Stimulated activated CD8-positive, alpha-beta memory T cell treated with anti-CD3 and anti-CD28 coated beads, Interleukin-15, amount 100 ng/mL, for 1 hour (primary cell): Measurements from ENCODE around the gene FBH1.
A peak's percentile ranks its signal among the peaks of the same experiment; 100 is the strongest.
"Not testable (repeated sequence)": the region's sequence is repeated elsewhere in the genome, so short reads cannot be mapped to it uniquely, and the experiment has no call there.

Experiments
- DNase-seq: peaks from one replicate; pipeline ENCODE4 v3.0.0-alpha.2; 2020; ENCODE audit warnings: low read depth

The FBH1 gene

DNA sequence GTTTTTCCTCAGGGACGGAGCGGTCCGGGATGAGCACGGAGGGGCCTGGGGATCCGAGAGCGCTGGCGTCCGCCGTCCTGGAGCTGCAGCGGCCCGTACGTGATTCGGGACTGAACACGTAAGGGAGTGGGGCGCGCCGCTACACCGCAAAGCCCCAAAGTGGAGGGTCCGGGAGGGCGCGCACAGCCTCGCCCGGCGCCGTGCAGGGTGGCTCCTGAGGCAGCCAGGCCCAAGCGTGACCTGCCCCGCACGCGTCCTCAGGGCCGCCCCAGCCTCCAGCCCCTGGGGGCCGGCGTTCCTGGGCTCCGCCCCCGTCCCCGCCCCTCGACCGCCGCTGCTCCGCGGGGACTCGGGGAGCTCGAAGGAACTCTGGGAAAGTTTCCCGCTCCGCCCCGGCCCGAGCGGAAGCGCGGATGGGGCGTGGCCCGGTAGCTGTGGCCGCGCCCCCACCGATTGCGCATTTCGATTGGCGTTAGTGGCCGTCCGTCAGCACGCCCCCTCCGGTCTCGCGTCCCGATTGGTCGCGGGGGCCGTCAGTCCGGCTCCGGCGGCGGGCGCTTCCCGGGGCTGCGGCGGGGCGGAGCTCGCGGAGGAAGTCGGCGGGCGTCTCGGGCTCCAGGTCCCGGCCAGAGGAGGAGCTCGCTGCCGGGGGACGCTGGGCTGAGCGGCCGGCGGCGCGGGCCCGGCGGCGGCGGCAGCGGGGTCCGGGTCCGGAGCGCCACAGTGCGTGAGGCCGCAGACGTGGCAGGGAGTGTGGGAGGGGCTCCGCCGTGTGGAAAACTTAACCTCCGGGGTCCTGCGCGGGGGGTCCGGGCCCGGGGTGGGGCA lies at the start of gene FBH1, which contains the start of gene ANKRD16:
TSS of gene FBH1 (plus strand) at position 620 of the 828 bp plus-strand sequence. CDS start at position 723, 103 bp downstream.
TSS of gene ANKRD16 (minus strand) at position 270 of the 828 bp plus-strand sequence. CDS start 539 bp downstream, outside the sequence.
- peak; percentile 93 for DNase-seq

DNA sequence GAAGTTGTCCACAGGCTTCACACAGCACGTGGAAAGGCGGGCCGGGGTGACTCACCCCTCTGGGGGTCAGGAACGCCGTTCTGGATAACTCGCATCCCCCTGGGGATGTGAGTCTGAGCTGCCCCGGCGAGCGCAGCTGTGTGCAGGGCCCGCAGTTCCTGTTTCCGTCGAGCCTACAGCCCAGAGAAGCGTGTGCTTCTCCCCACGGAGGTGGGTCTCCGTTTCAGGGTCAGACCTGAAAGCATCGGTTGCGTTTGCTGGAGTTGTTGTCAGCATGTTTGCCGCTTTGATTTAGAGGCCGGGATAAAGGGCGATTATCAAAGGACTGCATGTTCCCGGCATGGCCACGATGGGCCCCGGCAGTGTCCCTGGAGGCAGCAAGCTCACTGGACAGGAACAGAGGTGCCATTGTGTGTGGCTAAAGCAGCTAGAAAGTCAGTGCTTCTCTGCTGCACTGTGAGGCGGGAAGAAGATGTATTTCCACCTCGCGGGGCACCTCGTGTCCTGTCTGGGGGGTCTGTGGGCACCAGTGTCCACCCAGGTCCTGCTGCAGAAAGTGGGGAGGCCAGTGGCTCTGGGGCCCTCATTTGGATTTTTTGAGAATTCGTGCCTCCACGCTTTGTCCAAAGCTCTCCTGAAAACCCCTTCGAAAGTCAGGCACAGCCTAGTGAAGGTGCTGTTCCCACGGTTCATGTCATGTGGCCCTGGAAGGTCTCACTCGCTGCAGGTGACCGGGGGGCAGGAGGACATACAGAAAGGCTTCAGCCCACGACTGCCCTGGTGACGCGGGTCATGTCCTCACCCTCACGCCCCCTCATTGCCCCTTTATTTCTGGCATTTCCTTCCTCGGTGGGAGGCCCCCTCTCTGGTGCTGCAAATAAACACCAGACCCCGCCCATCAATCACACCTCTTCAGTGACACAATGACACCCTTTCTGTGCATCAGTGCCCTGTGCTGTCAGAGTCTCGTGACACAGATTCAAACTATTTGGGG lies 49.4 kb upstream of the FBH1 start:
- no peak for DNase-seq

DNA sequence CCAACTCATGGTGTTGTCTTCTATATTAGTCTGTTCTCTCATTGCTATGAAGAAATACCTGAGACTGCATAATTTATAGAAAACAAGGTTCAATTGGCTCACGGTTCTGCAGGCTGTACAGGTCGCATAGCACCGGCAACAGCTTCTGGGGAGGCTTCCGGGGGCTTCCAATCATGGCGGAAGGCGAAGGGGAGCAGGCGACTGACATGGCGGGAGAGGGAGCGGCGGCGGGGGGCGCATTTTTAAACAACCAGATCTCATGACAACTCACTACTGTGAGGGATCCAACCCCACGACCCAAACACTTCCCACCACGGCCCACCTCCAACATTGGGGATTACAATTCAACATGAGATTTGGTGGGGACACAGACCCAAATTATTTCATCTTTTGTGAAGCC lies 48.1 kb upstream of the FBH1 start:
- no peak for DNase-seq

DNA sequence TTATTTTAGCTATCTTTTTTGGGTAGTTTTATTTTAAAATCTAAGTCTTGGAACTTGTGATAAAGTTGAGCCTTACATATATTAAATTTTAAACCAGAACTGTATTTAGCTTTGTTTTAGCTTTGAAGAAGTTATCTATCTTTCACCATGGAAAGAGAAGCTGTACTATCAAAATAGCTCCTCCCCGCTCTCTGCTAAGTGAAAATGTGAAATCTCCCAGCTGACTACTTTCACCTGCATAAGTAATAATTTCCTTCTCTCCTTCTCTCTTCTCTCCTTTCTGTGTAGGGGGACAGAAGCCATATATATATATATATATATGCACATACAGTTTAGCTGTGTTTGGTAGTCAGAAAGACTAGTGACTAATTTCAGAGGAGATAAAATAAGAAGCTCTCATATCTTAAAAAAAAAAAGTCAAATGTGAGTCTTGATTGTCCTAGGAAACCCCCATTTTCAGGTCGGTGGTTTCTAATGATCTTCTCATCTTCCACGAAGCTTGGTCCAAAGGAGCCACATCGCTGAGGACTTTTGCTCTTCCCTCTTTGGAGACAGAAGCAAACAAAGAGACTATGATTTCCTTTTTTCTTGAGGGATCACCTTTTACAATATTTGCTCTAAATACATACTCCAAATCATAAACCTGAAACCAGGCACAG lies 46.2 kb upstream of the FBH1 start:
- DNase-seq: no peak

DNA sequence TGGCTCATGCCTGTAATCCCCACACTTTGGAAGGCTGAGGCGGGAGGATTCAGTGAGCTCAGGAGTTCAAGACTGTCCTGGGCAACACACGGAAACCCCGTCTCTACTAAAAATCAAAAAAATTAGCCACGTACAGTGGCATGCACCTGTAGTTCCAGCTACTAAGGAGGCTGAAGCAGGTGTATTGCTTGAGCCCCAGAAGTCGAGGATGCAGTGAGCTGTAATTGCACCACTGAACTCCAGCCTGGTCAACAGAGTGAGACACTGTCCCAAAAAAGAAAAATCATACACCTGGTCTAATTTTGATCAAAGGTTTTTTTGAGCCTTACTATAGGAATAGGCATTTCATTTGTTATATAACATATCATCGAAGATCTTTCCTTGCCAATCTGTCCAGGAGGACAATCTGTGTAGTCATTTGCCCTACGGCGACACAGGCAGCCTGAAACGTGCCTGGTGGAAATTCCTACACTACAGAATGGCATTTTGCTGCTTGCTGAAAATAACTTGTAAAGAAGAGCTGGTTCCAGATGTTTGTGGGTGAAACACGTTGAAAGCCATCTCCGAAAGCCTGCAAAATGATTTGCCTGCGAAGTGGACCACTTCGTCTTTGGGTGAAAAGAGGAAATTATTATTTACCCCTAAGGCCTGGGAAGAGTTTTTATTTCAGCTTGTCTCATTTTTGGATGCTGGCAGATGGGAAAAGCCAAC lies 45.5 kb upstream of the FBH1 start:
- no peak for DNase-seq

DNA sequence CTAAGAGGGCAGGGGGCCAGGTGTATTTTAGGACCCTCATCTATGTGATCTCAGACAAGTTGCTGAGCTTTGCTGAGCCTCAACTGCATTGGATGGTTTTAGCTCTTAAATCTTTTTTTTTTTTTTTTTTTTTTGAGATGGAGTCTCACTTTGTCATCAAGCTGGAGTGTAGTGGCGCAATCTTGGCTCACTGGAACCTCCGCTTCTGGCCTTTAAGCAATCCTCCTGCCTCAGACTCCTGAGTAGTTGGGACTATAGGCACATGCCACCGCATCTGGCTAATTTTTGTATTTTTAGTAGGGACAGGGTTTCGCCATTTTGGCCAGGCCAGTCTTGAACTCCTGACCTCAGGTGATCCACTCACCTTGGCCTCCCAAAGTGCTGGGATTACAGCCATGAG lies 43.4 kb upstream of the FBH1 start:
- DNase-seq: not testable (repeated sequence)

DNA sequence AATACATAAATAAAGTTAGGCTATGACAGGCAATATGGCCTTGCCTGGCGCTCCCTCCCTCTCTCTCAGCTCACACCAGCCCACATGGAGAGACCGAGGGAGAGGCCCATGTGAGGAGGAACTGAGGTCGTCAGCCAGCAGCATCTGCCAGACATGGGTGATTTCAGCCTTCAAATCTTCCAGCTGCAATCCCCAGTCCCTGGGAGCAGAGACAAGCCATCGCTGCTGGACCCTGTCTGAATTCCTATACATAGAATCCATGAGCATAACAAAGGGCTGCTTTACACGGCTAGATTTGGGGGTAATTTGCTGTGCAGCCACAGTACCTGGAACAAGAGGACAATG lies 35.9 kb upstream of the FBH1 start:
- no peak for DNase-seq

DNA sequence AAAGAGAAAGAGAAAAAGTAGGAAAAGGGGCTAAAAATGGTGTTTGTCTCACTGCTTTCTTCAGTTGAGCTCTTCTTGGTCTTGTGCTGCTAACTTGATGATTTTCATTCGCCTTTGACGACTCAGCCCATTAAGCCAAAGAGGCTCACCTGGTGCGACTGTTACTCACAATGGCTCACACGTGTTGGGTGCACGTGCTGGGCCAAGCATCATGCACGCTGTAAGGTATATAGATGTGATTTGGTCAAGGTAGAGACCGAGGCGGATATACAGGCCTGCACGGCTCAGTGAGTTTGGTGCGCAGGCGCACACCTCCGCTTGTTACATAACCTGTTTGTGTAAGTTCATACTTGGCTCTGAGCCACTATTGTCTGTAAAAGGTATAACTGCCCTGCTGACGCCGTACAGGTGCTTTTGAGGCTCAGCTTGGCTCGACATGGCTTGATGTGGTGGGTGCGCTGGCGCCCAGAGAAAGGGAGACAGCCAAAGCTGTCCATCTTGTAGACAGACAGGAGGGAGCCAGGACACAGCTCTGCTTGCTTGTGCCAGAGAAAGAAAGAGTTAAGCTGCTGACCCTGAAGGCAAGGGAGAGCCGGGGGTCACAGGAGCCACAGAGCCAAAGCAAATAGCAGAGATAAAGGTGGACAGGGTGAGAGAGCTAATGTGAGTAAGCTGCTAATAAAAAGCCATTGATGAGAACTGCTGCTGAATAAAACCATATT lies 33.9 kb upstream of the FBH1 start:
- DNase-seq: no peak

DNA sequence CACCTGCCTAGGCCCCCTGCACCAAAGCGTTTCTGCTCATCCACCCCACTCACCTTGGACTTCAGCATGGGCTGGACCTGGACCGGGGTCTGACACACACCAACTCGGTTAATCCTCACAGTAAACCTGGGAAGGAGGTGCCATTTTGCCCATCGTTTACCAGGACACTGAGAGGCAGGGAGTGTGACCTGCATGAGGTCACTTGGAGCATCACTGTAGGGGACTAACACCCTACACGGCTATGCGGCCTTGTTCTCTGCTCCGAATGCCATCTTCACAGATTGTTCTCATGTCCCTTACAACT lies 33.4 kb upstream of the FBH1 start:
- no peak for DNase-seq

DNA sequence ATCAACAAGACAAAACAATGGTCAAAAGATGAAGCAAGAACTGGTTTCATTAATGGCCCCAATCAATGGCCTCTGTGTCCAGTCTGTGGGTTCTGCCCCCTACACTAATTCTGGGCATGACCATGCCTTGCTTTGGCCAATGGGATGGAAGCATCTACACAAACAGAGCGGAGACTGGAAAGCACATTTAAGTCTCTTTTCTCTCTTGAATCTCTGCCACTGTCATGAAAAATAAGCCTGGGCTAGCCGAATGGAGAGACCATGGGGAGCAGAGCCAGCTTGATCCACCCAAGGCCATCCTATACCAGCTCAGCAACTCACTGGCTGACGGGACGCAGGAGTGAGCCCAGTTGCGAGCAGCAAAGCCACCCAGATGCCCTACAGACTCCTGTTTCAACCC lies 31.2 kb upstream of the FBH1 start:
- DNase-seq: no peak

DNA sequence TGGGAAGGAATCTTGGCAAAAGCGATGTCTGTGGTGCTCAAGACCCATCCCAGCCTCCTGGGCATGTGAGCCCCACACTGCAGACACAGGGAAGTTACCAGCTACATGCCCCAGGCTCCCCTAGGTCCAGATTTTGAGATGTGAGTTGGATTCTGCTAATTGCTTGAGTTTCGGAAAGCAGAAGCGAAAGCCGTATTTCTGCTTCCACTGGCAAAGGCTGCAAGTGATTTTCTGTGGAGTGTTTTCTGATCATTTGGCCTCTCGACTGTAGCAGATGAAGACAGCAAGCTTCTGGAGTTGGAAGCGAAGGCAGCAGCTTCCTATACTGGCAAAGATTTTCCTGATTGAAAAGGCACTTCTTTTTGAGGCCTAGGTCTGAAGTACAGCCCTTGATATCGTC lies 30.0 kb upstream of the FBH1 start:
- no peak for DNase-seq

DNA sequence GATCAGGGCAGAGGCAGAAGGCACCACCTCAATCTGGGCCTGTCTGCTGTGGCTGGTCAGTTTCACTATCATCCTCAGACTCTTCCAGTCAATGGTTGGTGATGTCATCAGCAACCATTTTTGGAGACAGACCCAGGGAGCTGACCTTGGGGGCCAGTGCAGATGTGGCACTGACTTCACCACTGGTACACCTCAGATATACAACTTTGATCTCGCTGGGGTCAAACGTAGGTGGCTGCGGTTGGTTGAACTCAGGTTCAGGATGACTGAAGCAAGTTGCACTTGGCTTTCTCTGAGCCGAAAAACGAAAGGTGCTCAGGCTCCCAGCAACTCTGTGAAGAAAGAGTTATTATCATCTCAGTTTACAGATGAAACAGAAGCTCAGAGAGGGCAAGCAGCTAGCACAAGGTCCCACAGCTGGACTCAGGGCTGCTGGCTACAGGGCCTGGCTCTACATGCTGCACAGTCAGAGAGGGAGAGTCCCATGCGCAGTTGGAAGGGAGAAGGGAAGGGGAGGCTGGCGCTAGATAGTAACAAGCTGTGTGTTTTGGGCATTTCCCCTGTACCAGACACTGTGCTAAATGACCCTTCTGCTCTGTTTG lies 27.6 kb upstream of the FBH1 start:
- no peak for DNase-seq

DNA sequence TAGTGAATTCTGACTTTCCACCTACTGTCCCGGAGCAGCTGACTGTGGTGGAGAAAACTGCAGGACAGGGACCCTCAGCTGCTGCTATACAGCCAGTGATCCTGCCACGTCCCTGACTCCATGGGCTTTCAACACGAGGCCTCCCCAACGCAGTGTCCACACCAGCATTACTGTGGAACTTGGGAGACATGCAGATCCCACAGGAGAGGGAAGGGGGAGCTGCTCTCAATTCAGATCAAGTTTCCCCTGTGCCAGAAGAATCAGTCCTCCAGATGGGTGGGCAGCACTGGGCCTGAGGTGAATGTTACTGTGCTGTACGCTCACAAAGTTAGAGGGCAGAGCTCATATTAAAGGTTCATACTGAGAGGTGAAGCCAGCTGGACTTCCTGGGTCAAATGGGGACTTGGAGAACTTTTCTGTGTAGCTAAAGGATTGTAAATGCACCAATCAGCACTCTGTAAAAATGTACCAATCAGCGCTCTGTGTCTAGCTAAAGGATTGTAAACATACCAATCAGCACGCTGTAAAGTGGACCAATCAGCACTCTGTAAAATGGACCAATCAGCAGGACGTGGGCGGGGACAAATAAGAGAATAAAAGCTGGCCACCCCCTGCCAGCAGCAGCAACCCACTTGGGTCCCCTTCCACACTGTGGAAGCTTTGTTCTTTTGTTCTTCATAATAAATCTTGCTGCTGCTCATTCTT lies 26.9 kb upstream of the FBH1 start:
- DNase-seq: not testable (repeated sequence)

DNA sequence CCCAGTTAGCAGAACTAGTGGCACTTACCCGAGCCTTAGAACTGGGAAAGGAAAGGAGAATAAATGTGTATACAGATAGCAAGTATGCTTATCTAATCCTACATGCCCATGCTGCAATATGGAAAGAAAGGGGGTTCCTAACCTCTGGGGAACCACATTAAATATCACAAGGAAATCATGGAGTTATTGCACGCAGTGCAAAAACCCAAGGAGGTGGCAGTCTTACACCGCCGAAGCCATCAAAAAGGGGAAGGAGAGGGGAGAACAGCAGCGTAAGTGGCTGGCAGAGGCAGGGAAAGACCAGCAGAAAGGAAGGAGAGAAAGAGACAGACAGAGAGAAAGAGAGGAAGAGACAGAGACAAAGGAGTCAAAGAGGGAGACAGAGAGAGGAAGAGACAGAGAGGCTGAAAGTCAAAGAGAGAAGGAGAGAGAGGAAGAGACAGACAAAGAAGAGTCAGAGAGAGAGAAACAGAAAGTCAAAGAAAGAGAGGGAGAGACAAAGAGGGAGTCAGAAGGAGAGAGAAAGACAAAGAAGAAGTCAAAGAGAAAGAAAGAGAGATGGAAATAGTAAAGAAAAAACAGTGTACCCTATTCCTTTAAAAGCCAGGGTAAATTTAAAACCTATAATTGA lies 23.5 kb upstream of the FBH1 start:
- not testable (repeated sequence) for DNase-seq

DNA sequence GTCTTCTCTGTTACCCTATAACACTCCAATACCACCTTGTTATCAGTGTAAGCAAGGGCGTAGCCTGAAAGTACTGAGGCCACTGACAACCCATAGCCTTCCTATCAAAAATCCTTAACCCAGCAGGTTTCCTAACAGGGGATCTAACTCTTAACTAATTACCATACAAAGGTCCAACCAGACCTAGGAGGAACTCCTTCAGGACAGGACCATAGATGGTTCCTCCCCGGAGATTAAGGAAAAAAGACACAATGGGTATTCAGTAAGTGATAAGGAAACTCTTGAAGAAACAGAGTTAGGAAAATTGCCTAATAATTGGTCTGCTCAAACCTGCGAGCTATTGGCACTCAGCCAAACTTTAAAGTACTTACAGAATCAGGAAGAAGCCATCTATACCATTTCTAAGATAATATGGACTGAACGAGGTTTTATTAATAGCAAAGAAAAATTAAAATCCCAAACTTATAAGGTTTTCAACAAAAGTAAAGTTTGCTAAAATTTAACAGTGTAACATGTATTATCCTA lies 22.9 kb upstream of the FBH1 start:
- not testable (repeated sequence) for DNase-seq

DNA sequence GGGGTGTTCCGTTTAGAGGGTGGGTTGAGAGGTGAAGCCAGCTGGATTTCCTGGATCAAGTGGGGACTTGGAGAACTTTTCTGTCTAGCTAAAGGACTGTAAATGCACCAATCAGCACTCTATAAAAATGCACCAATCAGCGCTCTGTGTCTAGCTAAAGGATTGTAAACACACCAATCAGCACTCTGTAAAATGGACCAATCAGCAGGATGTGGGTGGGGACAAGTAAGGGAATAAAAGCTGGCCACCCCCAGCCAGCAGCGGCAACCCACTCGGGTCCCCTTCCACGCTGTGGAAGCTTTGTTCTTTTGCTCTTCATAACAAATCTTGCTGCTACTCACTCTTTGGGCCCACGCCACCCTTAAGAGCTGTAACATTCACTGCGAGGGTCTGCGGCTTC lies 21.7 kb upstream of the FBH1 start:
- not testable (repeated sequence) for DNase-seq

DNA sequence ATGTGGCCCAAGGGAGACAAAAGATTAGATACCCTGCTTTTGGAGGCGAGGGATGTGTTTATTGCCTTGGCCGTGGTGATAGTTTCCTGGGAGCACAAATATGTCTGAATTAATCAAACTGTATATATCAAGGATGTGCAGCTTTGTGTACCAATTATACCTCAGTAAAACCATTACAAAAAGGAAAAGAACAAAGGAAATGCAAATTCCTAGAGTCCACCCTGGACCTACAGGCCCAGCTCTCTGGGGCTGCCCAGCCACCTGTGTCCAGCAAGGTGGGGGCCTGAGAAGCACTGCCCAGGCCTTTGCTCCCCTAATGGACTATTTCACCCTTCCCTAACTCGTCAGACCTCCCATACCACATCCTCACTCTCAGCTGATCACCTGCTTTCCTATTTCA lies 20.9 kb upstream of the FBH1 start:
- DNase-seq: no peak

DNA sequence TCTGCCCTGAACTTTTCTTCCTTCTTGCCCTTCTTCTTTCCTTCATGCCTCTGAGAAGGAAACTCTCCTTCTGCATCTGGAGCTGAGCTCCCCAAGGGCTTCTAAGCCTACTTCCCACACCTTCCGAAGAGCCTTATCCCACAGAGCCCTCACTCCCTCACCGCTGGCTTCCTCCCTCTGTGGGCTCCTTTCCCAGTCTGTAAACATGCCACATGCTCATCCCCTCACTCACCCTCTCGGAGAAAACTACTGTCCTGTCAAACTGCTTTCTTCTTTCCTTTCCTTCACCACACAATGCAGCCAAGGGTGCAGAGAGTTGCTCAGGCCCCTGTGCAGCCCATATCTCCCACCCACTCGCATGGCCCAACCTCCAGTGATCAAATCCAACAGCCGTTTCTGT lies 18.4 kb upstream of the FBH1 start:
- no peak for DNase-seq

DNA sequence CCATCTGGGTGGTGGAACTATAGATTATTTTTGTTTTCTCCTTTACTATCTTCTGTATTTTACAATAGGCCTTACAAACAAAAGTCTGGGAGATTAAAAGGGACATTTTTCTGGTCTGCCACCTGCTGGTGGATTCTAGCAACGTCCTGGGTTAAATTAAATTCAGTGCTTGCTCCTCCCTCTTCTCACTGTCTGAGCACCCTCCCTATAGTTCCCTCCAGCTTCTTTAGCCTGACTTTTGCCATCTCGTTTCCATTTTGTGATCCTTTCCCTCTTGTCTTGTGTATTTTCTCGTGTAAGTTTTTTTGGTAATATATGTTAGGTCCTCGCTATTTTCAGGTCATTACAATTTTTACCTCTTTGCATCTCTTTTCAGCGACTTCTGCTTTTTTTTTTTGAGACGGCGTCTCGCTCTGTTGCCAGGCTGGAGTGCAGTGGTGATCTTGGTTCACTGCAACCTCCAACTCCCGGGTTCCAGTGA lies 16.5 kb upstream of the FBH1 start:
- DNase-seq: peak; percentile 53
